ENCODE measurements around the gene GNPAT. TPM values are rescaled to one million over a fixed set of nuclear protein-coding genes. Genes with fewer than 3 reads are reported as not detected.

GNPAT gene
- total RNA-seq, 1 experiment from 2014 or later = 42.8 TPM

DNA sequence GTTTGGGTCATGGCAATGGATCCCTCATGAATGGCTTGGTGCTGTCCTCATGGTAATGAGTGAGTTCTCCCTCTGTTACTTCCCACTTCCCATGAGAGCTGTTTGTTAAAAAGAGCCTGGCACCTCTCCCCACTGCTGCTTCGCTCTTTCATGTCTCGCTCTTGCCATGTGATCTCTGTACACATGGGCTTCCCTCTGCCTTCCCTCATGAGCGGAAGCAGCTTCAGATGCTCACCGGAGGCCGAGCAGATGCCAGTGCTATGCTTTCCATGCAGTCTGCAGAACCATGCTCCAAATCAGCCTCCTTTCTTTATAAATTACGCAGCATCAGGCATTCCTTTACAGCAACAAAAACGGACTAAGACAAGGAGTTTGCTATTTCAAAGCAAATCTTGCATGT is 14.9 kb upstream of the GNPAT start (continued):
- TF ChIP-seq, protein P1, sequence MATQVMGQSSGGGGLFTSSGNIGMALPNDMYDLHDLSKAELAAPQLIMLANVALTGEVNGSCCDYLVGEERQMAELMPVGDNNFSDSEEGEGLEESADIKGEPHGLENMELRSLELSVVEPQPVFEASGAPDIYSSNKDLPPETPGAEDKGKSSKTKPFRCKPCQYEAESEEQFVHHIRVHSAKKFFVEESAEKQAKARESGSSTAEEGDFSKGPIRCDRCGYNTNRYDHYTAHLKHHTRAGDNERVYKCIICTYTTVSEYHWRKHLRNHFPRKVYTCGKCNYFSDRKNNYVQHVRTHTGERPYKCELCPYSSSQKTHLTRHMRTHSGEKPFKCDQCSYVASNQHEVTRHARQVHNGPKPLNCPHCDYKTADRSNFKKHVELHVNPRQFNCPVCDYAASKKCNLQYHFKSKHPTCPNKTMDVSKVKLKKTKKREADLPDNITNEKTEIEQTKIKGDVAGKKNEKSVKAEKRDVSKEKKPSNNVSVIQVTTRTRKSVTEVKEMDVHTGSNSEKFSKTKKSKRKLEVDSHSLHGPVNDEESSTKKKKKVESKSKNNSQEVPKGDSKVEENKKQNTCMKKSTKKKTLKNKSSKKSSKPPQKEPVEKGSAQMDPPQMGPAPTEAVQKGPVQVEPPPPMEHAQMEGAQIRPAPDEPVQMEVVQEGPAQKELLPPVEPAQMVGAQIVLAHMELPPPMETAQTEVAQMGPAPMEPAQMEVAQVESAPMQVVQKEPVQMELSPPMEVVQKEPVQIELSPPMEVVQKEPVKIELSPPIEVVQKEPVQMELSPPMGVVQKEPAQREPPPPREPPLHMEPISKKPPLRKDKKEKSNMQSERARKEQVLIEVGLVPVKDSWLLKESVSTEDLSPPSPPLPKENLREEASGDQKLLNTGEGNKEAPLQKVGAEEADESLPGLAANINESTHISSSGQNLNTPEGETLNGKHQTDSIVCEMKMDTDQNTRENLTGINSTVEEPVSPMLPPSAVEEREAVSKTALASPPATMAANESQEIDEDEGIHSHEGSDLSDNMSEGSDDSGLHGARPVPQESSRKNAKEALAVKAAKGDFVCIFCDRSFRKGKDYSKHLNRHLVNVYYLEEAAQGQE (IDR thresholded peaks at IDR 0.05; ENCODE audit: low read depth) = no peak
- TF ChIP-seq CEBPB (IDR thresholded peaks at IDR 0.05; ENCODE audit: low read depth) (no peak), JUND (IDR thresholded peaks at IDR 0.05) (no peak), POLR2A (IDR thresholded peaks at IDR 0.05; ENCODE audit: borderline replicate concordance, extremely low read depth, insufficient read depth, insufficient read length) (no peak), EZH2 (IDR thresholded peaks at IDR 0.05) (no peak), ELF1 (IDR thresholded peaks at IDR 0.05; ENCODE audit: borderline replicate concordance, low read depth) (no peak)

GRCh38 chr1:231231511-231231910 is 9.5 kb upstream of the GNPAT start:
- CTCF ChIA-PET = no interaction called here
- no peak overlapping the region for H3K4me2 ChIP-seq (ENCODE audit: low read length)

More at GRCh38 chr1:231231511-231231910, 9.5 kb upstream of the GNPAT start:
- POLR2A ChIA-PET = no interaction called here
- H3K27me3 ChIP-seq (ENCODE audit: insufficient read depth, low read length) = no peaks in the 10 kb centered on the region
- H3K36me3 ChIP-seq (ENCODE audit: control insufficient read depth in 1 of 2, insufficient read depth in 2 of 2, low read length in 2 of 2) = peaks cover 4 to 5% of the 10 kb centered on the region in 2 experiments; a peak in 2 of 4 replicates
- RAD21 ChIA-PET (ENCODE audit: low non-redundant PET in 1 of 2, low total read pairs in 2 of 2, uncharacterized antibody in 2 of 2, unreplicated experiment in 2 of 2) = no interaction called here
- ATAC-seq = no peak
- H3K4me1 ChIP-seq (ENCODE audit: control insufficient read depth in 1 of 2, insufficient read depth in 2 of 2, low read length in 2 of 2) = peaks cover 24 to 44% of the 10 kb centered on the region in 2 experiments
- no peak overlapping the region for H3K4me3 ChIP-seq (replicated peaks in 1 of 2; ENCODE audit: low read depth in 1 of 2, low read length in 2 of 2)
- no peaks in the 10 kb centered on the region for H3K9me3 ChIP-seq (ENCODE audit: control insufficient read depth in 1 of 2, insufficient read depth in 1 of 2, low read depth in 1 of 2, low read length in 2 of 2)
- intact Hi-C loops (cut with micrococcal nuclease) = no loop called here
- H3K79me2 ChIP-seq (ENCODE audit: insufficient read depth, low read length) = peaks cover 39% of the 10 kb centered on the region
- no peak overlapping the region for H2AFZ ChIP-seq (ENCODE audit: low read depth, low read length, poor library complexity, severe bottlenecking)
- H3K9me2 ChIP-seq (ENCODE audit: insufficient read depth) = no peaks in the 10 kb centered on the region
- H4K20me1 ChIP-seq (ENCODE audit: insufficient read depth) = no peaks in the 10 kb centered on the region
- TF ChIP-seq ZNF274 (IDR thresholded peaks at IDR 0.05; ENCODE audit: low read depth, low read length) = no peak
- TF ChIP-seq SP1 (IDR thresholded peaks at IDR 0.05; ENCODE audit: low read depth) = no peak
- TF ChIP-seq POLR2A (IDR thresholded peaks at IDR 0.05; ENCODE audit: borderline replicate concordance, extremely low read depth, insufficient read depth, insufficient read length) = no peak
- TF ChIP-seq EGR1 (IDR thresholded peaks at IDR 0.05; ENCODE audit: low read depth) = no peak
- no peak for TF ChIP-seq SIN3A (IDR thresholded peaks at IDR 0.05; ENCODE audit: low read depth)
- TF ChIP-seq CTCF (IDR thresholded peaks at IDR 0.05 in 2 of 3, conservative IDR thresholded peaks at IDR 0.05 in 1 of 3; ENCODE audit: borderline replicate concordance in 1 of 3, insufficient read depth in 1 of 3, low read depth in 2 of 3, low read length in 2 of 3) = no peak
- TF ChIP-seq YY1 (IDR thresholded peaks at IDR 0.05; ENCODE audit: extremely low read depth, insufficient replicate concordance, low read depth, low read length) = no peak
- TF ChIP-seq, protein P1 (IDR thresholded peaks at IDR 0.05; ENCODE audit: low read depth) = no peak
- no peak for TF ChIP-seq JUND (IDR thresholded peaks at IDR 0.05)
- TF ChIP-seq RAD21 (IDR thresholded peaks at IDR 0.05; ENCODE audit: low read depth) = no peak
- no peak for TF ChIP-seq CEBPB (IDR thresholded peaks at IDR 0.05; ENCODE audit: low read depth)
- no peak for TF ChIP-seq EZH2phosphoT487 (IDR thresholded peaks at IDR 0.05; ENCODE audit: borderline replicate concordance)
- no peak for TF ChIP-seq POLR2AphosphoS5 (IDR thresholded peaks at IDR 0.05; ENCODE audit: low read depth, low read length)
- TF ChIP-seq SRF (IDR thresholded peaks at IDR 0.05; ENCODE audit: low read depth) = no peak
- no peak for TF ChIP-seq ELF1 (IDR thresholded peaks at IDR 0.05; ENCODE audit: borderline replicate concordance, low read depth)
- TF ChIP-seq TCF7L2 (IDR thresholded peaks at IDR 0.05; ENCODE audit: borderline replicate concordance, extremely low read depth, insufficient read depth, insufficient read length) = no peak
- no peak for DNase-seq (ENCODE audit: low read depth, low spot score)
- no peak overlapping the region for H3K9ac ChIP-seq (ENCODE audit: low read length)
- no peak overlapping the region for H3K27ac ChIP-seq (ENCODE audit: low read depth, low read length)
- BruUV-seq (replicated peaks) = no TSS peak
